ENCODE measurements around the gene MSN. TPM values are rescaled to one million over a fixed set of nuclear protein-coding genes. Genes with fewer than 3 reads are reported as not detected.

MSN gene
- total RNA-seq, 1 donor: 469 TPM

DNA sequence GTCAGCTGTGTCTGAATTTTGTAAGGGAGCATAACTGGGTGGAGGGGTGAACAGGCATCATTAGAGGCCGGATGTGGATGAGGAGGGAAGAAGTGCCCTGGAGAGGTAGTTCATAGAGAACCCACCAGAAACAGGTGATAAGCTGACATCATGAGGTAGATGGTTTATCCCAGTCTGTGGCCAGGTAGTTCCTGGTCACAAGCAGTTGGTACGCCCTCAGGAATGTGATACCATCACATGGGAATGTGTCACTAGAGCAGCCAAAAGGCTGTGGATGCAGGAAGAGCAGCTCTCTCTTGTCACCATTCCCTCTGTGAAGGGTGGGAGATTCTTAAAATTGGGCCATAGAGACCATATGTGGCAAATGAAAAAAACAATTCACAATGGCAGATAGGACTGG is 21.9 kb downstream of the MSN start:
- Histone ChIP-seq H3K4me3 (ENCODE audit: low read length) (no peak overlapping the region), H3K27me3 (ENCODE audit: insufficient read depth, low read length) (no peaks in the 10 kb centered on the region), H3K4me1 (ENCODE audit: insufficient read depth, low read length) (peaks cover 99% of the 10 kb centered on the region), H3K9me3 (ENCODE audit: low read depth, low read length) (no peaks in the 10 kb centered on the region)

DNA sequence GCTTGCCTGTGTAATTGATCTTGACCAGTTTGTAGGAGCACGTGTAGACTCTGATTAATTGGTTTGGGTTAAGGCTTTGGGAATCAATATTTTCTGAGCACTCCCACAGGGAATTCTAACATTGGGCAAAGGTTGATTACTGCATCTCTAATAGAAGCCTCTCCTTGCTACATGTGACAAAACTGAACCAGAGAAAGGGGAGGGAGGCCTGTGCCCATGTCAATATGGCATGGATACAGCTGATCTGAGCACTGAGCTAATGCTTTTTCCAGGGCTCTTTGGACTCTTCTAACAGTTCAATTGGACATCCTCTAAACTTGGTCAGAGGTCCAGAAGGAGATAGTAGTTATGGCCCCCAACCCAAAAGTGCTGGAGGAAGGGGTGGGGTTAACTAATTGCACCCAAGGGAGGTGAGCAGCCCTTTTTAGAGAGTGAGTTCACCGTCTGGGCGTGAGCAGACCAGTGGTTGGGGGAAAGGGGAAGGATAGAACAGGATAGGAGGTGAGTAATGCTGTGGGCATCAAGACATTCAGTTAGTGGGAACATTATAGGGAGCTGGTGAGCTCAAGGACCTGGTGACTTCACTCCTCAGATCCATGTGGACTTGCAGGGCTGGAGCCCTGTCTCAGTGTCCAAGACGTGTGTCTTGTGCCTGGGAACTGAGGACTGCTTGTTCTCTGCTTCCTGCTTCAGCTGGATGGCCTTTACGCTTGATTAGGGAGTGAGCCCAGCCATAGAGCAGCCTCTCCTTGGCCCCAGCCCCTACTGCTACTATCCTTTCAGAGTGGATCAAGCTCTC is 22.8 kb downstream of the MSN start:
- H3K27me3 ChIP-seq (ENCODE audit: insufficient read depth, low read length): no peaks in the 10 kb centered on the region
- H3K4me3 ChIP-seq (ENCODE audit: low read length): no peak overlapping the region
- H3K9me3 ChIP-seq (ENCODE audit: low read depth, low read length): no peaks in the 10 kb centered on the region
- H3K4me1 ChIP-seq (ENCODE audit: insufficient read depth, low read length): peaks cover 99% of the 10 kb centered on the region

DNA sequence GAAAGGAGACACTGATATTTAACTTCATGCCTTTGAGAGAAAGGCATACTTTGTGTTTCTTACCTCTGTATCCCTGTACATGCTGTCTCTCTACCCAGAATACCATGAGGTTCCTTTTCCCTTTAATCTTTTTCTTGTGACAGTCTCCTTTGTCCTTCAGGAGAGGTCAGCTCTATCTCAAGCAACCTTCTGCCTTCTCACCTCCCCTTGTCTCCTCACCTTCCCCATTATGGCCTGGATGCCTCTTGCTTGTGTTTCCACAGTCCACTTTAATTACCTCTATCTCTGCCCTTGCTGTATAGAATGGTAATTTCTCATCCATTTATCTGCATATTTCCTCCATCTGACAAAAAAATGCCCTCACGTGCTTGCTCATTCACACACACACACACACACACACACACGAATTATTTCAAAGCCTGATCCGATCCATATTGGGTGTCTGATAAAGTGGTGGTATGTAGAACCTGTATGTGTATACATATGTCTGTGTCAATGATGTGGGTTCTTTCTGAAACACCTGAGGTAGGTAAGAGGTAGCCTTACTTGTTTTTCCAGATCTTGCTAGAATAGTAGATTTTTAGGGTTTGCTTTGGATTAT is 28.5 kb downstream of the MSN start:
- no peak overlapping the region for H3K4me3 ChIP-seq (ENCODE audit: low read length)
- no peaks in the 10 kb centered on the region for H3K27me3 ChIP-seq (ENCODE audit: insufficient read depth, low read length)
- H3K4me1 ChIP-seq (ENCODE audit: insufficient read depth, low read length): peaks cover 99% of the 10 kb centered on the region
- no peaks in the 10 kb centered on the region for H3K9me3 ChIP-seq (ENCODE audit: low read depth, low read length)

DNA sequence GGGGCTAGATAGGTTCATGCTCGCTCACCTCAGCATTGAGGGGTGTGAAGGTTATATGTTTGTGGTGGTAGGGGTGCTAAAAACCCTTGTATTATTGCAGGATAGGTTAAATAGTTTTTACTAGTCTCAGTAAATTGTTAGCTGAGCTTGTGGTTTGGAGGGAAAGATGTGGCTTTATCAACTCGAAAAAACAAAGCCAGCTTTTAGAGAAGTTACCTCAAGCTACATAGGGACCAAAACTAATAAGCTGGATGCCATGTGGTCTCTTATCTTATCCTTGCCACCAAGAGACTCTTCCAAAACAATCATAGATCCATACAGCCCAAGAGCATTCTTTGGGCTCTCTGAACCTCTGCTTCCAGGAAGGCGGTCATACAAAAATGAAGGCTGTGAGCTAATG is 29.2 kb downstream of the MSN start:
- no peaks in the 10 kb centered on the region for H3K27me3 ChIP-seq (ENCODE audit: insufficient read depth, low read length)
- peaks cover 99% of the 10 kb centered on the region for H3K4me1 ChIP-seq (ENCODE audit: insufficient read depth, low read length)
- no peaks in the 10 kb centered on the region for H3K9me3 ChIP-seq (ENCODE audit: low read depth, low read length)
- no peak overlapping the region for H3K4me3 ChIP-seq (ENCODE audit: low read length)

DNA sequence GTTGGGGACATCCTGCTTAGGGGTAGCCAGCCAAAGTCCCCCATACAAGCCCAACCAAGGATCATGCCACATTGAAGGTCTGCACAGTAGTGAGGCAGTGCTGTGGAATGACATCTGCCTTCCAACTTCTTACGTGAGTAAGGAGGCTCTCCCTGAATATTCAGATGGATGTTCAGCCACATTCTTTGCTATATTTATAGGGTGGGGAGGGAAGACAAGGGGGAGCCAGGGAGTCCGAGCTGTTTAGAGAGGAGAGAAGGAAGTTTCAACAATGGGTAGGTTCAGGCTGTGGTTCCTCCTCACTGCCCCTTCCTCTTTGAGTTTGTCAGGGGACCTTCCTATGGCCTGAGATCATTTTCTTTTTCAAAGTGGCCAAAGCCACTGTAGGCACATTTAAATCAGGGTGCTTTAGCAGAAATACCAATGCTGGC is 29.8 kb downstream of the MSN start:
- H3K9me3 ChIP-seq (ENCODE audit: low read depth, low read length): no peaks in the 10 kb centered on the region
- no peaks in the 10 kb centered on the region for H3K27me3 ChIP-seq (ENCODE audit: insufficient read depth, low read length)
- H3K4me3 ChIP-seq (ENCODE audit: low read length): no peak overlapping the region
- H3K4me1 ChIP-seq (ENCODE audit: insufficient read depth, low read length): peaks cover 99% of the 10 kb centered on the region

DNA sequence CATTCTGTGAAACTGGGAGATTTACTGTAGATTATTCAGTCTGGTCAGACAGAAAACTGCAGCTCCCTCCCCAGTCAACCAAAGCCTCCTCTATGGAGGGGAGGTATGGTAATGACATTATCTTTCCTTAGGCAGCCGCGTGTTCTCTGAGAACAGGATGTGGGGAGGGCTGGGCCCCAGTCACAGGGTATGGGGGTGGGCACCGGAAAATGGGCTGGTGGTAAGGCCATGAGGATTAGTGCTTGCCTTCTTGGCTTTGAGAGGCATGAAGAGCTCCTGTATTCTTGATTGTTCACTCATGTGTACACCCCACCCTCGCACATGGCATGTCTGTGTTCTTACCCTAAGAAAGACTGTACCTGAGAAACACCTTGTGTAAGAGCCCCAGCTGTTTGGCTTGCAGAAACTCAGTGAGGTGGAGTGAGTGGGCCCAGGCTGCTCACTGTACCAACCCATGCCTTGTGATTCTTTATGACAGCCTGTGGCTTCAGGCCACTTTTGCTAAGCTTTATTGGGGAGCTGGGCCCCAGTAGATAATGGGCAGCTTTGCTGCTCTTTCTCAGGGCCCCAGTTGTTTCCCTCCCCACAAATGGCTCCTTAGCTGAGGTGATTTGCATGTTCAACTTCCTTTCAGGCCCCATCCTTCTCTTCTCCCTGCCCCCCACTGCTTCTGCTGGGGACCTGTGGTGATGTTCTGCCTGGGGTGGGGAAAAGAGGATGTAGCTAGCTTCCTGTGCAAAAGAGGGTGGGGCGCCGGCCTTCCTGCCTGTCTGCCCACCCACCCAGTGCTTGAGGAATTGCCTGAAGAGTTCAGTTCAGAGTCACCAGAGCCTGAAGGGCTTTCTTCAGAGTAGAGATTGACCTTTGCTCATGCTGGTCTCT is 30.7 kb downstream of the MSN start:
- Histone ChIP-seq H3K9me3 (ENCODE audit: low read depth, low read length) (no peaks in the 10 kb centered on the region), H3K27me3 (ENCODE audit: insufficient read depth, low read length) (no peaks in the 10 kb centered on the region), H3K4me3 (ENCODE audit: low read length) (no peak overlapping the region), H3K4me1 (ENCODE audit: insufficient read depth, low read length) (peaks cover 100% of the 10 kb centered on the region)

DNA sequence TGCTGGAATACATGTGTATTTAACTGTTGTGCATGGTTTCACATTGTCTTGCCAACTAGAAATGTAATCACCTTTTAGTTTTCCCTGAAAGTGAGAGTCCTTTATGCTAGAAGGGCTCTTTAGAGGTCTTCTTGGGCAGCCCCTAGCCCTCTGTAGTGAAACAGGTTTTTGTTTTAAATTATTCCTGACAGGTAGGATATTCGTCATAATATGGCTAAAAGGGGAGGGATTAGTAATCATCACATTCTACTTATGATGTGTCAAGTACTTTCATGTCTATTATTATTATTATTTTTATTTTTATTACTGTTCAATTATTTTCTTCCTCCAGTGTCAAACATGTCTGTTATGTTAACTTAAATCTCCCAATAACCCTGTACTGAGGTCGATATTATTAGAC is 35.5 kb downstream of the MSN start:
- no peak overlapping the region for H3K4me3 ChIP-seq (ENCODE audit: low read length)
- no peaks in the 10 kb centered on the region for H3K27me3 ChIP-seq (ENCODE audit: insufficient read depth, low read length)
- peaks cover 97% of the 10 kb centered on the region for H3K4me1 ChIP-seq (ENCODE audit: insufficient read depth, low read length)
- H3K9me3 ChIP-seq (ENCODE audit: low read depth, low read length): no peaks in the 10 kb centered on the region

DNA sequence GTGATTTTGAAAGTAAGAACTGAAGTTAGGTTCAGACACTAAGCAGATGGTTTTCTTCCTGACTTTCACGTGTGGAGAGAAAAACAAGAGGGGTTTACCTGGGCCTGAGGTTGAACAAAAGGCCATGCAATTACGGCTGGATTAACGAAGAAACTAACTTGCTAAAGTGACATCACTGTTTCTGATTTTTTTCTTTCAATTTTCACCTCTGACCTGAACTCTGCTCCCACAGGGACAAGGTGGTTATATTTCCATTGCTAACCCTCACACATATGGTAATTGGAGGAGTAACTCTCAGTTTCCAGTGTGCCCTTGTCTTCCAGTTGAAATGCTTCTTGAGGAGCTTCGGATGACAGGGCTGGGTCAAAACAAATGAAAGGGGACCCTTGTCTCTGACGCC is 38.0 kb downstream of the MSN start:
- no peaks in the 10 kb centered on the region for H3K27me3 ChIP-seq (ENCODE audit: insufficient read depth, low read length)
- H3K4me1 ChIP-seq (ENCODE audit: insufficient read depth, low read length): peaks cover 72% of the 10 kb centered on the region
- no peak overlapping the region for H3K4me3 ChIP-seq (ENCODE audit: low read length)
- no peaks in the 10 kb centered on the region for H3K9me3 ChIP-seq (ENCODE audit: low read depth, low read length)

DNA sequence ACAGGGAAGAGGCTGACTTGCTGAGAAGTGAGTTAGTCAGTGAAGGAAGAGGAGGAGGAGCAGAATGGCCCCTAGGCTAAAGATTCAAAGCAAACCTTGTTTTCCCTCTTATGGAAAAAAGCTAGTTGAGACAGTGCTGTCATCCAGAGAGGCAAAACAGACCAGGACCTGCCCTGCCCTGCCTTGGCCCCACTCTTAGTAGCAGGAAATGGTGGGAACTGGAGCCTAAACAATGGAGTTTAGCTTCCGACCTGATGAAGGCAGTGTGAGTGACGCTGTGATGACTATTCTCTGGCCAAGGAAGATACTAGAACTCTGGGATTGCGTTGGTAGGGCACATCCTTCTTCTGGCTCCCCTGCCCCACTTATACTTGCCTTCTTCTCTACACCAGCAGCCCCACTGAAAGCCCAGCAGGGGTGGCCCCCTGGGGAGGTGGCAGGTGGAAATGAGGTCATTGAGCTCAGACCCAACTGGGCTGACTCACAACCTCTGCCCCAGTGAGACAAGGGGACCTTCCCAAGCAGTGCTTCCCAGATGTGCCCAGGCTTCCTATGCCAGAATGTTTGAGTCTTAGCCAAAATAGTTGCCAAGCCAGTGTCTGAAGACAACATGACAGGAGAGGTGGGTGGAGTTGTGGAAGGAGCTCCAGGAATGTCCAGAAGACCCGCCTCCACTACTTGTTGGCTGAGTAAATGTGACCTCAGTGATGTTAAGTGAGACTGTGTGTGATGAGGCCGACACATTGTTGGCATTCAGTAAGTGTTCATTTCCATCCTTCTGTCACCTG is 38.8 kb downstream of the MSN start:
- no peaks in the 10 kb centered on the region for H3K9me3 ChIP-seq (ENCODE audit: low read depth, low read length)
- H3K27me3 ChIP-seq (ENCODE audit: insufficient read depth, low read length): no peaks in the 10 kb centered on the region
- H3K4me3 ChIP-seq (ENCODE audit: low read length): no peak overlapping the region
- H3K4me1 ChIP-seq (ENCODE audit: insufficient read depth, low read length): peaks cover 65% of the 10 kb centered on the region

DNA sequence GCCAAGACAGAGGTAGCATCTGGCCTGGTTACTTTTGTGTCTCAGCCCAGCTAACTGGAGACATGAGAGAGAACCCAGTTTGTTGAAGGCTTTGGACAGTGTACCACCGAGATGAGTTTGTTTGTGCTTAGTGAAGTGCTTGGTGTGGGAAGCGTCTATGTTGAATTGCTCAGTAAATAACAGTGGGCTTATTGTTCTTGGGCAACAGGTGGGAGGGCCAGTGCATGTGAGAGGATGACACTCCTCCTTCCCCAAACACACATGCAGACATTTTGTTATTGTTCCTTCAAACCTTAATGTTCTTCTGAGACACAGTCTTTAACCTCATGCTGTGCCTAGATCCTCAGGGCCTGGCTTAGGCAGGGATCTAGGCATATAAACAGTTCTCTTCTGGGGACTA is 39.7 kb downstream of the MSN start:
- Histone ChIP-seq H3K4me1 (ENCODE audit: insufficient read depth, low read length) (peaks cover 60% of the 10 kb centered on the region), H3K4me3 (ENCODE audit: low read length) (no peak overlapping the region), H3K27me3 (ENCODE audit: insufficient read depth, low read length) (no peaks in the 10 kb centered on the region), H3K9me3 (ENCODE audit: low read depth, low read length) (no peaks in the 10 kb centered on the region)

DNA sequence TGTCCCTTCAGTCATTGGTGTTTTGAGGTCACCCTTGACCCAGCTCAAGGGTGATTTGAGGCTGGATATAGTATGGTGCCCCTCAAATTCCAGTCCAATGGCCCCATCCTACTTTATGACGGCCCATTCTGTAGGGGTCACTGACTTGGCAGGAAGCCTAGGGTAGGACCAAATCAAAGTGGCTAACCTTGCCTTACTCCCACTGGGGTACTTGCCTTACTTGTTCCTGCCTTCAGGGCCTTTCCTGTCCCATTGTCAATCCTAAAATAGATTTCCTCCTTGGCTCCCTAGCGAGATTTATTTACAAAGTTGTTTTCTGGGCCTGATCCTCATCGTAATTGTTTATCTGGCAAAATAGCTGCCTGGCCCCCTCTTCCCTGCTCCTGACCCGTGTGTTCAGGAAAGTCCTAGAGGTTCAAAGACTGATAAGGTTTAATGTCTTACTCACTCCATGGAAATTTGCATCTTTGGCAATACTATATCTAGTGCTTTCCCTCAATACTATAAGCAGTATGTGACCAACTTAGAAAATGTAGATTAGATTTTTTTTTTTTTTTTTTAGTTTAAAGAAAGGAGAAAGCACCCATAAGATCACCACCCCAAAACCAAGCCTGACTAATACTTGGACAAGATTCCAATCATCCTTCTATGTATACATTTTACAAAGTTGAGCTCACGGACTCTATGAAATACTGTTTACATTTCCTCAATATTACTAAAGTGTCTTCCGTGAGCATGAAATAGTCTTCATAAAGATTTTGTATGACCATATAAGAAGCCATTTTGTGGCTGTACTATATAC is 44.8 kb downstream of the MSN start:
- no peaks in the 10 kb centered on the region for H3K9me3 ChIP-seq (ENCODE audit: low read depth, low read length)
- no peak overlapping the region for H3K4me3 ChIP-seq (ENCODE audit: low read length)
- H3K27me3 ChIP-seq (ENCODE audit: insufficient read depth, low read length): no peaks in the 10 kb centered on the region
- H3K4me1 ChIP-seq (ENCODE audit: insufficient read depth, low read length): peaks cover 32% of the 10 kb centered on the region

DNA sequence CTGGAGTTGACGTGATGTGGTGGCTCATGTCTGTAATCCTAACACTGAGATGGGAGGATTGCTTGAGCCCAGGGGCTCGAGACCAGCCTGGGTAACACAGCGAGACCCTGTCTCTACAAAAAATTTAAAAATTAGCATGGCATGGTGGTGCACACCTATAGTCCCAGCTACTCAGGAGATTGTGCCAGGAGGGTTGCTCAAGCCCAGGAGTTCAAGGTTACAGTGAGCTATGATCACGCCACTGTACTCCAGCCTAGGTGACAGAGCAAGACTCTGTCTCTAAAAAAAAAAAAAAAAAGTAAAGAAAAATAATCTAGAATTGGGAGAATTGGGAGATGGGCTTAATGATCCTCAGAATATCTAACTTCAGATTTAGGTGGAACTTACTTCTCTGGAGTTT is 51.1 kb downstream of the MSN start:
- H3K4me1 ChIP-seq (ENCODE audit: insufficient read depth, low read length): peaks cover 65% of the 10 kb centered on the region

DNA sequence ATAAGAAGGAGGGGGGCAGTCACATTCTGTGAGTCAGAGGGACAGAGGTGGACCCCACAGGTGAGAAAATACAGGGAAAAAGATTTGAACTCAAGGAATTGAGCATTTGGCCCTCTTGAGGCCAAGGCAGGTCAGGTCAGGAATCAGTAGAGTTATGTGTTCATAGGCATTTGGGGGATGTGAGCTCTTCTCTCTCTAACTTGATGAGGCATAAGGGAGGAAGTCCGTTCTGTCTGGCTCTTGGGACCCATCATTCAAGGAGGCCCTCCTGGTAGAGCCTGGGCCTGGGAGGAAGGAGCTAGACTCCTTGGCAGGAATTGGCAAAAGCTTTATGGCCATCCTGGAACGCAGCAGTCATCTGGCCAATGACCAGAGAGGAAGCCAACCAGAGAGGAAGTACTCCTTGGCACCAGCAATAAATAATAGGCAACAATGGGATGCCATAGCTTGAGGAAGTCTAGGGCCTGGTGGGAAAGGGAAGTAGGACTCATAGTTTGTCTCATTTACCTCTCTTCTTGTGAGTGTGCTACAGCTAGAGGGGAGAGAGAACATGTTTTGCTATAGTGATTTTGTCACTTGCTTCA is 53.0 kb downstream of the MSN start:
- Histone ChIP-seq H3K4me1 (ENCODE audit: insufficient read depth, low read length) (peaks cover 76% of the 10 kb centered on the region), H3K27me3 (ENCODE audit: insufficient read depth, low read length) (no peaks in the 10 kb centered on the region), H3K9me3 (ENCODE audit: low read depth, low read length) (no peaks in the 10 kb centered on the region), H3K4me3 (ENCODE audit: low read length) (no peak overlapping the region)

More for the DNA sequence above, 51.1 kb downstream of the MSN start:
- no peaks in the 10 kb centered on the region for H3K27me3 ChIP-seq (ENCODE audit: insufficient read depth, low read length)
- no peak overlapping the region for H3K4me3 ChIP-seq (ENCODE audit: low read length)
- no peaks in the 10 kb centered on the region for H3K9me3 ChIP-seq (ENCODE audit: low read depth, low read length)

DNA sequence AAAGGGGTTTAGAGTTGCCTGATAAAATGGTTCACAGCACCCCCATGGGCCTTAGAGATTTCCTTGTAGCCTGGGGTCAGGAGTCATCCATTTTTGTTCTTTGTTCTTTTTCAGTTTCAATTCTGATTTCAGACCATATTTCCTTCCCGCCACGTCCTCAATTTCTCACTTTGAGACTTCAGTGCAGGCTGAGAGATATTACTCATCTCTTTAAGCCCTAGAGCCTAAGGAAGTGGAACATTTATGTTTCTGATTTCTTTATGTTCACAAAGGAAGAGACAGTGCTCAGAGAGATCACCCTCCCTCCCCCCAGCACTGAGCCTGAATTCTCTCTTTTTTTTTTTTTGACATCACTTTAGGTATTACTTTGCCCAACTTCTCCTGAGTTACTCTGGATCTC is 56.3 kb downstream of the MSN start:
- H3K27me3 ChIP-seq (ENCODE audit: insufficient read depth, low read length): no peaks in the 10 kb centered on the region
- H3K9me3 ChIP-seq (ENCODE audit: low read depth, low read length): no peaks in the 10 kb centered on the region
- no peak overlapping the region for H3K4me3 ChIP-seq (ENCODE audit: low read length)
- peaks cover 77% of the 10 kb centered on the region for H3K4me1 ChIP-seq (ENCODE audit: insufficient read depth, low read length)
